Thoracic aorta endothelial cell (primary cell): Measurements from ENCODE around the gene TRPM2. TPM values are rescaled to one million over a fixed set of nuclear protein-coding genes. Genes with fewer than 3 reads are reported as not detected.

ENCODE experiments used
- small RNA-seq: library from RNA; depleted of rRNA; stranded (forward); fragments of <200 nt; gene quantifications from one replicate; pipeline ENCODE3, GENCODE V24; 2012
- total RNA-seq: library from RNA; depleted of rRNA; stranded (reverse); fragments of >200 nt; gene quantifications from 2 replicates; pipeline ENCODE4 v1.2.3, GENCODE V29; 2012

TRPM2 gene
- not detected in 2 replicates for total RNA-seq

GRCh38 chr21:44353191-44353970 is at the start of gene TRPM2:
TSS of gene TRPM2 (plus strand) at chr21:44353621. CDS start at chr21:44353701, 80 bp downstream.

GRCh38 chr21:44338971-44339910 is 14.2 kb upstream of the TRPM2 start, which contains the start of gene CFAP410:
TSS of gene CFAP410 (minus strand) at chr21:44339390. CDS start at chr21:44339194, 196 bp downstream.

DNA sequence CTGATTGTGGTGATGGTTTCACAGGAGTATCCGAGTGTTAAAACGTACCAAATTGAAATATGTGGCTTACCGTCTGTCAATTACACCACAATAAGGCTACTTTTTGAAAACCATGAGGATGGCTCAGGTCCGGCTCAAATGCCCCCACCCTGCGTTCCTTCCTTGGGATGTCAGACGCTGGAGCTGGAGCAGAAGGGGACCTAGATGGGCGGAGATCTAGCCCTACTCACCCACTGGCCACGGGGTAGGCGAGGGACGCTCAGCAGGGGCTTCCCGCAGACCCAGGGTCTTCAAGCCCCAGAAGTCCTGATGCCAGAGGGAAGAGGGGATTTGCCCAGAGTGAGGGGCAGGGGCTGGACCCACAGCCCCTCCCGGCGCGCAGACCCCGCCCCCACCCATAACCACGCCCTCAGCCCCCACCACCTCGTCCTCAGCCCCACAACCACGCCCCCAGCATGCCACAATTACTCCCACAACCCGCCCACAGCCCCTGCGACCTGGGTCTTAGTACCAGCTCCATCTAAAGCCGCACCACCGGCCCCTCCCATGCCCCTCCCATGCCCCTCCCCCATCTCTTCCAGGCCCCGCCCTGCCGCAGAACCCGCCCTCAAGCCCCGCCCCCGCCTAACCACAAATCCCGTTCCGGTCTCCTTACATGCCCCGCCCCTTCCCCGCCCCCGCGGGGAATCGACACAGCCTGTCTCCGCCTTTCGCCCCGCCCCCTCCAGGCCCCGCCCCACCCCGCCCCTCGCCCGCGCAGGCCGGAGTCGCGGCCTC is 101.5 kb downstream of the TRPM2 start, which contains the start of gene LRRC3:
Gene LRRC3, plus strand, starts transcription at position 764 of the 777 bp plus-strand sequence. CDS start 1,135 bp downstream, outside the sequence.

Small RNAs within 50 kb of the gene (small RNA-seq; reads per million reads assigned to genes)
- gene RF00285, result not detected

Other genes with a start within 250 kb of the TRPM2 start
- 18.9 and 24.2 TPM in 2 replicates for gene PWP2, start 246.2 kb upstream of the TRPM2 start, total RNA-seq
- 25.7 and 27.1 TPM in 2 replicates for gene GATD3, start 219.9 kb upstream of the TRPM2 start, total RNA-seq
- gene ICOSLG, start 112.7 kb upstream of the TRPM2 start, total RNA-seq, result 0.72 and 1.9 TPM in 2 replicates
- gene DNMT3L, start 91.7 kb upstream of the TRPM2 start, total RNA-seq, result not detected in 2 replicates
- under 0.01 TPM in 1 of 2 replicates, not detected in the other for gene AIRE, start 67.7 kb upstream of the TRPM2 start, total RNA-seq
- gene PFKL, start 53.6 kb upstream of the TRPM2 start, total RNA-seq, result 136 and 145 TPM in 2 replicates
- gene CFAP410, start 14.2 kb upstream of the TRPM2 start, total RNA-seq, result 3.1 and 4.0 TPM in 2 replicates
- 2.4 and 3.0 TPM in 2 replicates for gene LRRC3, start 101.9 kb downstream of the TRPM2 start, total RNA-seq
- not detected in 2 replicates for gene KRTAP10-1, start 186.6 kb downstream of the TRPM2 start, total RNA-seq
- not detected in 2 replicates for gene KRTAP10-2, start 197.9 kb downstream of the TRPM2 start, total RNA-seq
- not detected in 2 replicates for gene KRTAP10-3, start 205.2 kb downstream of the TRPM2 start, total RNA-seq
- not detected in 2 replicates for gene KRTAP10-4, start 220.1 kb downstream of the TRPM2 start, total RNA-seq
- gene KRTAP10-5, start 227.0 kb downstream of the TRPM2 start, total RNA-seq, result not detected in 2 replicates
- gene KRTAP10-6, start 238.9 kb downstream of the TRPM2 start, total RNA-seq, result not detected in 2 replicates
- not detected in 2 replicates for gene KRTAP10-7, start 247.0 kb downstream of the TRPM2 start, total RNA-seq